HCT116 (cell line): ENCODE measurements around the gene WNT9B. TPM values are rescaled to one million over a fixed set of nuclear protein-coding genes. Genes with fewer than 3 reads are reported as not detected.

Source experiments
- ATAC-seq: fragments of 200-7000 bp; cut with Tn5 transposase; 2 replicates; pipeline ENCODE4 v1.9.1; 2020; ENCODE audit warnings: mild to moderate bottlenecking, moderate library complexity
- BruUV-seq: library from RNA; stranded (reverse); fragments of 400-500 nt; replicated peaks from 2 replicates; lab custom pipeline; 2021; lab: Mats Ljungman, UMichigan
- CTCF ChIA-PET: fragments of 300-600 bp; sonication (Branson Sonifier 250); formaldehyde crosslinking; loops from one replicate; lab custom pipeline; 2021; ENCODE audit warnings: antibody characterized with exemption; lab: Charles Lee
- POLR2A ChIA-PET: fragments of 300-600, 350-600 bp; sonication (Branson Sonifier 250); formaldehyde crosslinking; loops from one replicate; lab custom pipeline; 2021; ENCODE audit warnings: antibody characterized with exemption; lab: Charles Lee
- RAD21 ChIA-PET, 2 experiments: fragments of 300-600 bp; sonication (Branson Sonifier 250); formaldehyde crosslinking; loops; one replicate each; lab custom pipeline; 2023; ENCODE audit warnings: low total read pairs in 2 of 2; ENCODE audit not compliant: uncharacterized antibody in 2 of 2, unreplicated experiment in 2 of 2, low non-redundant PET in 1 of 2; lab: Charles Lee
- DNase-seq: peaks from one replicate; pipeline ENCODE4 v3.0.0-alpha.2; 2010; ENCODE audit warnings: low read depth, low spot score
- H2AFZ ChIP-seq: fragments of 200-600 bp; shearing (Covaris generic), sonication (generic); 2 replicates; pipeline ENCODE4 v1.6.1; 2017; ENCODE audit warnings: low read depth, mixed run types, mixed read lengths, antibody characterized with exemption, low read length; ENCODE audit not compliant: poor library complexity, severe bottlenecking
- H3K27ac ChIP-seq: 2 replicates; pipeline ENCODE4 v1.5.1; 2012; ENCODE audit warnings: low read depth, low read length
- H3K27me3 ChIP-seq: fragments of 200-600 bp; sonication (generic); 2 replicates; pipeline ENCODE4 v1.6.1; 2016; ENCODE audit warnings: mixed run types, low read length, mixed read lengths; ENCODE audit not compliant: insufficient read depth
- H3K36me3 ChIP-seq, 2 experiments: fragments of 200-500 bp in 1 of 2; fragments of 200-600 bp in 1 of 2; sonication (Bioruptor generic) in 1 of 2; sonication (generic) in 1 of 2; 2 replicates each; pipeline versions ENCODE4 v1.5.1 to v1.6.1; 2014 to 2016; ENCODE audit warnings: low read length in 2 of 2, inconsistent platforms in 1 of 2, mixed read lengths in 1 of 2, mixed run types in 1 of 2; ENCODE audit not compliant: insufficient read depth in 2 of 2, control insufficient read depth in 1 of 2
- H3K4me1 ChIP-seq, 2 experiments: fragments of 200-600 bp in 1 of 2; sonication (generic) in 1 of 2; 2 replicates each; pipeline versions ENCODE4 v1.5.1 to v1.6.1; 2012 to 2017; ENCODE audit warnings: low read length in 2 of 2, inconsistent platforms in 1 of 2, mild to moderate bottlenecking in 1 of 2, mixed read lengths in 1 of 2, mixed run types in 1 of 2, moderate library complexity in 1 of 2; ENCODE audit not compliant: insufficient read depth in 2 of 2, control insufficient read depth in 1 of 2
- H3K4me2 ChIP-seq: fragments of 200-600 bp; sonication (generic); 2 replicates; pipeline ENCODE4 v1.6.1; 2017; ENCODE audit warnings: mixed run types, low read length, mixed read lengths
- H3K4me3 ChIP-seq, 2 experiments: fragments of 200-600 bp in 1 of 2; sonication (generic) in 1 of 2; replicated peaks in 1 of 2; 2 replicates each; pipeline ENCODE4 v1.5.1; 2011 to 2016; ENCODE audit warnings: low read length in 2 of 2, control low read depth in 1 of 2, low read depth in 1 of 2, mild to moderate bottlenecking in 1 of 2, mixed read lengths in 1 of 2, mixed run types in 1 of 2
- H3K79me2 ChIP-seq: fragments of 200-600 bp; sonication (generic); 2 replicates; pipeline ENCODE4 v1.6.1; 2017; ENCODE audit warnings: mild to moderate bottlenecking, mixed run types, low read length, moderate library complexity, mixed read lengths; ENCODE audit not compliant: insufficient read depth
- H3K9ac ChIP-seq: fragments of 200-600 bp; sonication (generic); 2 replicates; pipeline ENCODE4 v1.6.1; 2016; ENCODE audit warnings: low read length, mixed read lengths
- H3K9me2 ChIP-seq: fragments of 200-600 bp; sonication (generic), shearing (Covaris generic); 2 replicates; pipeline ENCODE4 v1.6.1; 2017; ENCODE audit warnings: mixed run types, mild to moderate bottlenecking, moderate library complexity; ENCODE audit not compliant: insufficient read depth
- H3K9me3 ChIP-seq, 2 experiments: fragments of 200-500 bp in 1 of 2; fragments of 200-600 bp in 1 of 2; sonication (Bioruptor generic) in 1 of 2; sonication (generic) in 1 of 2; 2 replicates each; pipeline ENCODE4 v1.6.1; 2014 to 2017; ENCODE audit warnings: low read length in 2 of 2, mixed read lengths in 2 of 2, inconsistent platforms in 1 of 2, low read depth in 1 of 2, mild to moderate bottlenecking in 1 of 2, mixed run types in 1 of 2, moderate library complexity in 1 of 2; ENCODE audit not compliant: control insufficient read depth in 1 of 2, insufficient read depth in 1 of 2
- H4K20me1 ChIP-seq: fragments of 200-600 bp; sonication (generic), shearing (Covaris generic); 2 replicates; pipeline ENCODE4 v1.6.1; 2017; ENCODE audit warnings: mixed run types, mild to moderate bottlenecking, moderate library complexity; ENCODE audit not compliant: insufficient read depth
- ATF3 ChIP-seq: IDR thresholded peaks from 2 replicates; pipeline ENCODE4 v1.6.1; 2012
- CEBPB ChIP-seq: IDR thresholded peaks from 2 replicates; pipeline ENCODE4 v1.6.1; 2012; ENCODE audit warnings: low read depth
- EGR1 ChIP-seq: IDR thresholded peaks from 2 replicates; pipeline ENCODE4 v1.6.1; 2012; ENCODE audit warnings: low read depth
- ELF1 ChIP-seq: IDR thresholded peaks from 2 replicates; pipeline ENCODE4 v1.6.1; 2012; ENCODE audit warnings: low read depth, borderline replicate concordance
- EZH2 ChIP-seq: fragments of 200-600 bp; sonication (generic); IDR thresholded peaks from 2 replicates; pipeline ENCODE4 v1.6.1; 2017; ENCODE audit warnings: antibody characterized with exemption, mixed run types
- EZH2phosphoT487 ChIP-seq: fragments of 200-600 bp; IDR thresholded peaks from 2 replicates; pipeline ENCODE4 v1.6.1; 2018; ENCODE audit warnings: antibody characterized with exemption, borderline replicate concordance
- FOSL1 ChIP-seq: IDR thresholded peaks from 2 replicates; pipeline ENCODE4 v1.6.1; 2012; ENCODE audit warnings: low read depth
- JUND ChIP-seq: IDR thresholded peaks from 2 replicates; pipeline ENCODE4 v1.6.1; 2012
- POLR2AphosphoS5 ChIP-seq: IDR thresholded peaks from 2 replicates; pipeline ENCODE4 v1.6.1; 2011; ENCODE audit warnings: mild to moderate bottlenecking, low read depth, low read length, moderate library complexity
- RAD21 ChIP-seq: IDR thresholded peaks from 2 replicates; pipeline ENCODE4 v1.6.1; 2012; ENCODE audit warnings: low read depth, mild to moderate bottlenecking
- REST ChIP-seq: IDR thresholded peaks from 2 replicates; pipeline ENCODE4 v1.6.1; 2012; ENCODE audit warnings: low read depth
- SIN3A ChIP-seq: IDR thresholded peaks from 2 replicates; pipeline ENCODE4 v1.6.1; 2012; ENCODE audit warnings: low read depth
- SP1 ChIP-seq: IDR thresholded peaks from 2 replicates; pipeline ENCODE4 v1.6.1; 2012; ENCODE audit warnings: low read depth
- SRF ChIP-seq: IDR thresholded peaks from 2 replicates; pipeline ENCODE4 v1.6.1; 2012; ENCODE audit warnings: low read depth
- TCF7L2 ChIP-seq: IDR thresholded peaks from 2 replicates; pipeline ENCODE4 v1.7.0; 2011; ENCODE audit warnings: borderline replicate concordance, inconsistent platforms; ENCODE audit not compliant: insufficient read depth, insufficient read length; ENCODE audit errors: extremely low read depth
- YY1 ChIP-seq: IDR thresholded peaks from 2 replicates; pipeline ENCODE4 v1.6.1; 2011; ENCODE audit warnings: low read length, low read depth, moderate library complexity, mild to moderate bottlenecking; ENCODE audit not compliant: insufficient replicate concordance; ENCODE audit errors: extremely low read depth
- ZFX ChIP-seq: fragments of 450-650 bp; IDR thresholded peaks from 2 replicates; pipeline ENCODE4 v1.6.1; 2017
- intact Hi-C: fragments of 100-400 bp; cut with micrococcal nuclease; formaldehyde crosslinking; loops from 2 replicates; pipeline ENCODE4 v1.10.0; 2022
- total RNA-seq: library from RNA; stranded (reverse); gene quantifications from one replicate; pipeline ENCODE4 v1.2.1, GENCODE V29; 2021; ENCODE audit not compliant: unreplicated experiment
- TF ChIP-seq, protein P1 (sequence below), 3 experiments: fragments of 200-600 bp in 1 of 3; sonication (generic) in 1 of 3; IDR thresholded peaks in 2 of 3; conservative IDR thresholded peaks in 1 of 3; 2 replicates each; pipeline ENCODE4 v1.5.1; 2012 to 2017; ENCODE audit warnings: low read depth in 2 of 3, low read length in 2 of 3, antibody characterized with exemption in 1 of 3, borderline replicate concordance in 1 of 3, control low read depth in 1 of 3, mild to moderate bottlenecking in 1 of 3, mixed read lengths in 1 of 3, mixed run types in 1 of 3, moderate library complexity in 1 of 3; ENCODE audit not compliant: insufficient read depth in 1 of 3
- TF ChIP-seq, protein P2 (sequence below): IDR thresholded peaks from 2 replicates; pipeline ENCODE4 v1.6.1; 2011; ENCODE audit warnings: mild to moderate bottlenecking, low read length, moderate library complexity; ENCODE audit not compliant: insufficient replicate concordance; ENCODE audit errors: extremely low read depth

WNT9B gene
- total RNA-seq, 1 experiment from 2014 or later, result not detected

- Histone ChIP-seq H3K4me2 (peak within 1 kb of the TSS; percentile 78), H3K9me3 (no peaks in the 10 kb centered on the region), H3K4me3 (peak within 1 kb of the TSS; percentile 91 to 99), H4K20me1 (peaks cover 5% of the 10 kb centered on the region; the same call in 1 of the 2 replicates), H3K9ac (peak within 1 kb of the TSS; percentile 95), H3K9me2 (no peaks in the 10 kb centered on the region), H3K36me3 (no peaks in the 10 kb centered on the region; a peak in 1 of 4 replicates), H3K79me2 (peaks cover 55% of the 10 kb centered on the region), H2AFZ (peak within 1 kb of the TSS; percentile 86), H3K27ac (peak within 1 kb of the TSS; percentile 80), H3K4me1 (peaks cover 7 to 10% of the 10 kb centered on the region in 2 experiments), H3K27me3 (no peaks in the 10 kb centered on the region)
- no TSS peak for BruUV-seq
- RAD21 ChIA-PET, result no interaction called here
- DNase-seq (peak; percentile 89), ATAC-seq (peak; percentile 97)
- intact Hi-C loops, result loop anchor here (2.0 to 10.0 kb wide), 2 partner anchors 24 to 138 kb away; no protein-coding TSS in a partner anchor
- CTCF ChIA-PET, result no interaction called here
- POLR2A ChIA-PET, result no interaction called here
- TF ChIP-seq SRF, result no peak
- TF ChIP-seq, protein P1, sequence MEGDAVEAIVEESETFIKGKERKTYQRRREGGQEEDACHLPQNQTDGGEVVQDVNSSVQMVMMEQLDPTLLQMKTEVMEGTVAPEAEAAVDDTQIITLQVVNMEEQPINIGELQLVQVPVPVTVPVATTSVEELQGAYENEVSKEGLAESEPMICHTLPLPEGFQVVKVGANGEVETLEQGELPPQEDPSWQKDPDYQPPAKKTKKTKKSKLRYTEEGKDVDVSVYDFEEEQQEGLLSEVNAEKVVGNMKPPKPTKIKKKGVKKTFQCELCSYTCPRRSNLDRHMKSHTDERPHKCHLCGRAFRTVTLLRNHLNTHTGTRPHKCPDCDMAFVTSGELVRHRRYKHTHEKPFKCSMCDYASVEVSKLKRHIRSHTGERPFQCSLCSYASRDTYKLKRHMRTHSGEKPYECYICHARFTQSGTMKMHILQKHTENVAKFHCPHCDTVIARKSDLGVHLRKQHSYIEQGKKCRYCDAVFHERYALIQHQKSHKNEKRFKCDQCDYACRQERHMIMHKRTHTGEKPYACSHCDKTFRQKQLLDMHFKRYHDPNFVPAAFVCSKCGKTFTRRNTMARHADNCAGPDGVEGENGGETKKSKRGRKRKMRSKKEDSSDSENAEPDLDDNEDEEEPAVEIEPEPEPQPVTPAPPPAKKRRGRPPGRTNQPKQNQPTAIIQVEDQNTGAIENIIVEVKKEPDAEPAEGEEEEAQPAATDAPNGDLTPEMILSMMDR (IDR thresholded peaks at IDR 0.05 in 2 of 3, conservative IDR thresholded peaks at IDR 0.05 in 1 of 3; ENCODE audit: borderline replicate concordance in 1 of 3, insufficient read depth in 1 of 3, low read depth in 2 of 3, low read length in 2 of 3), result no peak
- TF ChIP-seq TCF7L2, result peak; percentile 95
- no peak for TF ChIP-seq ATF3
- TF ChIP-seq EZH2, result no peak
- no peak for TF ChIP-seq JUND
- TF ChIP-seq EZH2phosphoT487, result no peak
- TF ChIP-seq ZFX, result peak; percentile 95
- peak; percentile 95 for TF ChIP-seq SIN3A
- TF ChIP-seq CEBPB, result no peak
- TF ChIP-seq RAD21, result no peak
- peak; percentile 96 for TF ChIP-seq POLR2AphosphoS5
- no peak for TF ChIP-seq EGR1
- TF ChIP-seq SP1, result peak; percentile 75
- TF ChIP-seq, protein P2, sequence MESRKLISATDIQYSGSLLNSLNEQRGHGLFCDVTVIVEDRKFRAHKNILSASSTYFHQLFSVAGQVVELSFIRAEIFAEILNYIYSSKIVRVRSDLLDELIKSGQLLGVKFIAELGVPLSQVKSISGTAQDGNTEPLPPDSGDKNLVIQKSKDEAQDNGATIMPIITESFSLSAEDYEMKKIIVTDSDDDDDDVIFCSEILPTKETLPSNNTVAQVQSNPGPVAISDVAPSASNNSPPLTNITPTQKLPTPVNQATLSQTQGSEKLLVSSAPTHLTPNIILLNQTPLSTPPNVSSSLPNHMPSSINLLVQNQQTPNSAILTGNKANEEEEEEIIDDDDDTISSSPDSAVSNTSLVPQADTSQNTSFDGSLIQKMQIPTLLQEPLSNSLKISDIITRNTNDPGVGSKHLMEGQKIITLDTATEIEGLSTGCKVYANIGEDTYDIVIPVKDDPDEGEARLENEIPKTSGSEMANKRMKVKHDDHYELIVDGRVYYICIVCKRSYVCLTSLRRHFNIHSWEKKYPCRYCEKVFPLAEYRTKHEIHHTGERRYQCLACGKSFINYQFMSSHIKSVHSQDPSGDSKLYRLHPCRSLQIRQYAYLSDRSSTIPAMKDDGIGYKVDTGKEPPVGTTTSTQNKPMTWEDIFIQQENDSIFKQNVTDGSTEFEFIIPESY, result no peak
- peak; percentile 94 for TF ChIP-seq ELF1
- TF ChIP-seq REST, result no peak
- no peak for TF ChIP-seq FOSL1
- no peak for TF ChIP-seq YY1
These were observed 71.6 kb downstream of the WNT9B start, which contains the start of gene GOSR2 for GRCh38 chr17:46922804-46923635. GOSR2 (plus strand) TSS chr17:46923160; CDS start chr17:46923193, 33 bp downstream.
